ENCODE results near the gene FLNB.
A peak's percentile ranks its signal among the peaks of the same experiment; 100 is the strongest.

FLNB gene

GRCh38 chr3:58013099-58013498 is 4.9 kb downstream of the FLNB start:
- TF ChIP-seq CTCF (IDR thresholded peaks at IDR 0.05; ENCODE audit: control insufficient read depth, insufficient read depth, low read depth, low read length, missing control alignments), result no peak
- DNase-seq (ENCODE audit: low read depth), result no peak
- no peak overlapping the region for H3K4me3 ChIP-seq (ENCODE audit: control insufficient read depth, low read depth, low read length)

- TF ChIP-seq CTCF (IDR thresholded peaks at IDR 0.05; ENCODE audit: control insufficient read depth, insufficient read depth, low read depth, low read length, missing control alignments), result no peak
- H3K4me3 ChIP-seq (ENCODE audit: control insufficient read depth, low read depth, low read length), result no peak overlapping the region
- DNase-seq (ENCODE audit: low read depth), result peak; percentile 83
Measured at GRCh38 chr3:58013973-58014649, 5.9 kb downstream of the FLNB start.

DNA sequence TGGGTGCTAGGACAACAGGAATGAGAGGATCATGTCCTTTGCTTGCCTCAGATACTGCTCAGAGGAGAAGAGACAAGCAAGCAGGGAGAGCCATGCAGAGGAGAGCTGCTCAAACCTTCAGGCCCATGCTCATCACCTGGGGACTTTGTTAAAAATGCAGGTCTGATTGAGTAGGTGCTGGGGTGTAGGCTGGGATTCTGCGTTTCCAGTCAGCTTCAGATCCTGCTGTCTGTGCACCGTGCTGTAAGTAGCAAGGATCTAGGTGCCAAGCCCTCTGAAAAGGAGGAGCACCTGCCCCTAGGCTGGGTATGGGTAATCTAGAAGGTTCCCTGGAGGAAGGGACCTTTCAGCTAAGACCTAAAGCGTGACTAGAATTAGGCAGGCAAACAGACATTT is 7.3 kb downstream of the FLNB start:
- TF ChIP-seq CTCF (IDR thresholded peaks at IDR 0.05; ENCODE audit: control insufficient read depth, insufficient read depth, low read depth, low read length, missing control alignments), result no peak

GRCh38 chr3:58016710-58017109 is 8.5 kb downstream of the FLNB start:
- no peak for TF ChIP-seq CTCF (IDR thresholded peaks at IDR 0.05; ENCODE audit: control insufficient read depth, insufficient read depth, low read depth, low read length, missing control alignments)
- H3K4me3 ChIP-seq (ENCODE audit: control insufficient read depth, low read depth, low read length), result no peak overlapping the region
- no peak for DNase-seq (ENCODE audit: low read depth)

More for the DNA sequence above, 7.3 kb downstream of the FLNB start:
- no peak for DNase-seq (ENCODE audit: low read depth)
- H3K4me3 ChIP-seq (ENCODE audit: control insufficient read depth, low read depth, low read length), result no peak overlapping the region

DNA sequence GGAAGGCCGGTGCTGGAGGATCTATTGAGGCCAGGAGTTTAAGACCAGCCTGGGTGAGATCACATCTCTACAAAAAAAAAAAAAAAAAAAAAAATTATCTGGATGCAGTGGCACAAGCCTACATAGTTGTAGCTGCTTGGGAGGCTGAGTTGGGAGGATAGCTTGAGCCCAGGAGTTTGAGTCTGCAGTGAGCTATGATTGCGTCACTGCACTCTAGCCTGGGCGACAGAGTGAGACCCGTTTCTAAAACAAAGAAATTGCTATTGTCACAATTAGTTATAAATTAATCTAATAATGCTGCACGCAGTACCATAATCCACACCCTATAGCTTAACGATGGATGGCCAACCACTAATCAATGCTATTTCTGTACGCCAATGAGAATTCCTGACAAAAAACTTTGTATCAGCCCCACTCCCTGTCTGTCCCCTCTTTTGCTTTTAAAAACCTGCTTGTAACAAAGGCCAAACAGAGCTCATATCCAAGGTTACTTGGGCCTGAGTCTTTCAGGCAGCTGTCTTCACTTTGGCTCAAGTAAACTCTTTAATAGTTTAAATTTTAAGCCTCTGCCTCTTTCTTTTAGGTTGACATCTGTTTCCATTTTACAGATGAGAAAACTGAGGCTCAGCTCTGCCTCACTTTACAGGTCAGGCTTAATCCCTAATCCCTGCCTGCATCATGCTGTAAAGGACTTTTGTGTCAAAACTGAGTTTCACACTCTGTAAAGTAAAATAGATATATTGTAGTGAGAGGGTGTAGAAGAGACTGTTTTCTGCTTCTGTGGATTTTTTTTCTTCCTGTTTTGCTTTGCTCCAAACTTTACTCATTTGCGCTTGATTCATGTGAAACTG is 10.9 kb downstream of the FLNB start:
- TF ChIP-seq CTCF (IDR thresholded peaks at IDR 0.05; ENCODE audit: control insufficient read depth, insufficient read depth, low read depth, low read length, missing control alignments), result no peak
- no peak overlapping the region for H3K4me3 ChIP-seq (ENCODE audit: control insufficient read depth, low read depth, low read length)
- no peak for DNase-seq (ENCODE audit: low read depth)

DNA sequence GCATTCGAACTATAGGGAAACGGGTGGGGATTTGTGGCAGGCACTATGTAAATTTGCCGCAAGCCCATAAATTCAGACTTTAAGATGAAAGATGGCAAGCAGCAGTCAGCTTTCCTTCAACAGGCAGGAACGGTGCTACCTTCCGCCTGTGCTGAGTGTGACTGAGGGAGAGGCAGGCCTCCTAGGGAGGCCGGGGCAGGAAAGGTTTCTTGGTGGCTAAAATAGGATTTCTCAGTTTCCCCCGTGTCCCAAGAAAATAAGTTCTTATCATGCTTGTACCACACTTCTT is 12.5 kb downstream of the FLNB start:
- no peak overlapping the region for H3K4me3 ChIP-seq (ENCODE audit: control insufficient read depth, low read depth, low read length)
- no peak for TF ChIP-seq CTCF (IDR thresholded peaks at IDR 0.05; ENCODE audit: control insufficient read depth, insufficient read depth, low read depth, low read length, missing control alignments)
- DNase-seq (ENCODE audit: low read depth), result no peak

All from AG09309 (cell line).